Osteoblast (primary cell): ENCODE data around the gene PEX5. TPM values are rescaled to one million over a fixed set of nuclear protein-coding genes. Genes with fewer than 3 reads are reported as not detected.

Experiments
- DNase-seq: peaks from one replicate; pipeline ENCODE4 v3.0.0; 2011; ENCODE audit warnings: low spot score, mixed read lengths; ENCODE audit not compliant: insufficient read length; ENCODE audit errors: missing footprints
- H2AFZ ChIP-seq: 2 replicates; pipeline ENCODE4 v1.6.0; 2011; ENCODE audit warnings: mild to moderate bottlenecking, low read length
- H3K27ac ChIP-seq: 2 replicates; pipeline ENCODE4 v1.5.1; 2011; ENCODE audit warnings: mild to moderate bottlenecking, low read depth, low read length, moderate library complexity
- H3K27me3 ChIP-seq: 2 replicates; pipeline ENCODE4 v1.6.0; 2012; ENCODE audit warnings: mild to moderate bottlenecking, control low read depth, inconsistent platforms, low read length, moderate library complexity; ENCODE audit not compliant: insufficient read depth
- H3K36me3 ChIP-seq: 2 replicates; pipeline ENCODE4 v1.5.1; 2011; ENCODE audit warnings: mild to moderate bottlenecking, low read length, control low read depth, moderate library complexity; ENCODE audit not compliant: insufficient read depth
- H3K4me1 ChIP-seq: 2 replicates; pipeline ENCODE4 v1.5.1; 2011; ENCODE audit warnings: mild to moderate bottlenecking, low read length, control low read depth, moderate library complexity; ENCODE audit not compliant: insufficient read depth
- H3K4me2 ChIP-seq: 2 replicates; pipeline ENCODE4 v1.6.0; 2011; ENCODE audit warnings: mild to moderate bottlenecking, low read length; ENCODE audit not compliant: insufficient read depth
- H3K4me3 ChIP-seq: fragments of 200-600 bp; sonication (generic); 3 replicates; pipeline ENCODE4 v1.5.1; 2012; ENCODE audit warnings: mild to moderate bottlenecking, low read length, inconsistent platforms; ENCODE audit not compliant: insufficient read depth
- H3K79me2 ChIP-seq: 2 replicates; pipeline ENCODE4 v1.6.0; 2012; ENCODE audit warnings: mild to moderate bottlenecking, low read length, control low read depth, inconsistent platforms; ENCODE audit not compliant: insufficient read depth
- H3K9me3 ChIP-seq: 2 replicates; pipeline ENCODE4 v1.5.1; 2011; ENCODE audit warnings: low read depth, low read length, control low read depth
- H4K20me1 ChIP-seq: 2 replicates; pipeline ENCODE4 v1.6.0; 2012; ENCODE audit warnings: mild to moderate bottlenecking, low read length, control low read depth; ENCODE audit not compliant: insufficient read depth
- CTCF ChIP-seq: IDR thresholded peaks from 2 replicates; pipeline ENCODE4 v1.5.1; 2011; ENCODE audit warnings: mild to moderate bottlenecking, low read depth, low read length, moderate library complexity; ENCODE audit errors: extremely low read depth
- total RNA-seq: library from RNA; depleted of rRNA; stranded (reverse); fragments of >200 nt; gene quantifications from 2 replicates; pipeline ENCODE4 v1.2.3, GENCODE V29; 2012

PEX5 gene
- total RNA-seq, 1 donor = 48.5 TPM

GRCh38 chr12:7158781-7159609 is 30.5 kb upstream of the PEX5 start:
- Histone ChIP-seq H3K79me2 (no peaks in the 10 kb centered on the region), H2AFZ (no peak overlapping the region), H3K4me3 (no peak overlapping the region), H4K20me1 (no peaks in the 10 kb centered on the region), H3K4me2 (no peak overlapping the region), H3K4me1 (no peaks in the 10 kb centered on the region), H3K27me3 (peaks cover 11% of the 10 kb centered on the region), H3K27ac (no peak overlapping the region), H3K36me3 (no peaks in the 10 kb centered on the region), H3K9me3 (no peaks in the 10 kb centered on the region)
- no peak for TF ChIP-seq CTCF
- peak; percentile 59 for DNase-seq

DNA sequence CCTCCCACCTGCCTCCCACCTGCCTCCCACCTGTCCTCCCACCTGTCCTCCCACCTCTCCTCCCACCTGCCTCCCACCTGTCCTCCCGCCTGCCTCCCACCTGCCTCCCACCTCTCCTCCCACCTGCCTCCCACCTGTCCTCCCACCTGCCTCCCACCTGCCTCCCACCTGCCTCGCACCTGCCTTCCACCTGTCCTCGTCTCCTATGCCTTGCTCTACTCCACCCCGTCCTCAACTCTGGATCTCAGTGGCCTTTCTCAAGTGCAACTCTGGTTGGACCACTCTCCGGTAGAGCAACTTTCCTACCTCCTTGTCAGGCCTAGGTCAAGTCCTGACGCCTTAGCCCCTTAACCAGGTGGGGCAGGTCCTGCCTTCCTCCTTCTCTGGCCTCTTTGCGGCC is 29.3 kb upstream of the PEX5 start:
- Histone ChIP-seq H3K27me3 (peaks cover 11% of the 10 kb centered on the region), H3K36me3 (no peaks in the 10 kb centered on the region), H3K27ac (no peak overlapping the region), H3K9me3 (no peaks in the 10 kb centered on the region), H3K4me1 (no peaks in the 10 kb centered on the region), H3K4me3 (no peak overlapping the region), H3K79me2 (no peaks in the 10 kb centered on the region), H4K20me1 (no peaks in the 10 kb centered on the region), H3K4me2 (no peak overlapping the region), H2AFZ (no peak overlapping the region)
- TF ChIP-seq CTCF = no peak
- DNase-seq = peak; percentile 82

GRCh38 chr12:7161327-7161726 is 28.2 kb upstream of the PEX5 start:
- H3K79me2 ChIP-seq = no peaks in the 10 kb centered on the region
- H3K9me3 ChIP-seq = no peaks in the 10 kb centered on the region
- no peaks in the 10 kb centered on the region for H3K4me1 ChIP-seq
- no peaks in the 10 kb centered on the region for H3K36me3 ChIP-seq
- no peak for TF ChIP-seq CTCF
- no peak overlapping the region for H3K27ac ChIP-seq
- no peaks in the 10 kb centered on the region for H4K20me1 ChIP-seq
- peaks cover 11% of the 10 kb centered on the region for H3K27me3 ChIP-seq
- H3K4me2 ChIP-seq = no peak overlapping the region
- no peak overlapping the region for H2AFZ ChIP-seq
- peak; percentile 60 for DNase-seq
- no peak overlapping the region for H3K4me3 ChIP-seq

- TF ChIP-seq CTCF = no peak
- H3K79me2 ChIP-seq = no peaks in the 10 kb centered on the region
- peaks cover 11% of the 10 kb centered on the region for H3K27me3 ChIP-seq
- no peak overlapping the region for H3K4me2 ChIP-seq
- no peaks in the 10 kb centered on the region for H3K9me3 ChIP-seq
- no peaks in the 10 kb centered on the region for H4K20me1 ChIP-seq
- no peak overlapping the region for H3K27ac ChIP-seq
- H3K4me1 ChIP-seq = no peaks in the 10 kb centered on the region
- H3K4me3 ChIP-seq = no peak overlapping the region
- no peak overlapping the region for H2AFZ ChIP-seq
- H3K36me3 ChIP-seq = no peaks in the 10 kb centered on the region
- peak; percentile 61 for DNase-seq
These were observed 27.7 kb upstream of the PEX5 start for GRCh38 chr12:7161811-7162210.
